IPS DF 4.7 (cell line): ENCODE measurements around the gene CLVS2.
A peak's percentile ranks its signal among the peaks of the same experiment; 100 is the strongest.

Experiments
- DNase-seq: peaks from one replicate; pipeline ENCODE4 v3.0.0-alpha.2; 2013; ENCODE audit warnings: low spot score; ENCODE audit errors: extremely low read depth

CLVS2 gene

GRCh38 chr6:122995921-122996793 lies at the start of gene CLVS2:
CLVS2 (plus strand) TSS chr6:122996235; CDS start chr6:122997778, 1,543 bp downstream.
- DNase-seq = no peak

- peak; percentile 58 for DNase-seq
Observed at GRCh38 chr6:122947355-122947754, 48.7 kb upstream of the CLVS2 start.

- DNase-seq = no peak
Observed at GRCh38 chr6:122953766-122954165, 42.3 kb upstream of the CLVS2 start.

- DNase-seq = no peak
Observed at GRCh38 chr6:122956376-122956775, 39.7 kb upstream of the CLVS2 start.

GRCh38 chr6:122962000-122962624 lies 33.9 kb upstream of the CLVS2 start:
- DNase-seq = no peak

- DNase-seq = no peak
Observed at GRCh38 chr6:122969999-122970533, 26.0 kb upstream of the CLVS2 start.

- DNase-seq = no peak
Observed at GRCh38 chr6:122977180-122977579, 18.9 kb upstream of the CLVS2 start.

- no peak for DNase-seq
Observed at GRCh38 chr6:122984393-122984792, 11.6 kb upstream of the CLVS2 start.

- DNase-seq = no peak
Observed at GRCh38 chr6:122994256-122994655, 1.8 kb upstream of the CLVS2 start.

GRCh38 chr6:122996794-122997505 lies 915 bp downstream of the CLVS2 start:
- DNase-seq = no peak

GRCh38 chr6:122997541-122998150 lies 1.6 kb downstream of the CLVS2 start:
- DNase-seq = no peak

- no peak for DNase-seq
Observed at GRCh38 chr6:122998403-122998975, 2.5 kb downstream of the CLVS2 start.

- DNase-seq = no peak
Observed at GRCh38 chr6:123000244-123000770, 4.3 kb downstream of the CLVS2 start.

- DNase-seq = no peak
Observed at GRCh38 chr6:123001540-123001939, 5.5 kb downstream of the CLVS2 start.

GRCh38 chr6:123007885-123008284 lies 11.8 kb downstream of the CLVS2 start:
- DNase-seq = no peak

GRCh38 chr6:123009059-123009458 lies 13.0 kb downstream of the CLVS2 start:
- DNase-seq = no peak

GRCh38 chr6:123014835-123015234 lies 18.8 kb downstream of the CLVS2 start:
- no peak for DNase-seq

- no peak for DNase-seq
Observed at GRCh38 chr6:123016431-123017103, 20.5 kb downstream of the CLVS2 start.

GRCh38 chr6:123017104-123017682 lies 21.2 kb downstream of the CLVS2 start:
- no peak for DNase-seq

- peak; percentile 11 for DNase-seq
Observed at GRCh38 chr6:123022975-123023374, 26.9 kb downstream of the CLVS2 start.
